GM20431 (cell line): ENCODE data around the gene TBX19.

ENCODE experiments used
- in situ Hi-C: fragments of 300-500 bp; cut with MseI, MboI; formaldehyde crosslinking; loops from one replicate; pipeline ENCODE4 v1.15.0; 2020; ENCODE audit warnings: low sequenced_read_pairs; ENCODE audit not compliant: unreplicated experiment

TBX19 gene

DNA sequence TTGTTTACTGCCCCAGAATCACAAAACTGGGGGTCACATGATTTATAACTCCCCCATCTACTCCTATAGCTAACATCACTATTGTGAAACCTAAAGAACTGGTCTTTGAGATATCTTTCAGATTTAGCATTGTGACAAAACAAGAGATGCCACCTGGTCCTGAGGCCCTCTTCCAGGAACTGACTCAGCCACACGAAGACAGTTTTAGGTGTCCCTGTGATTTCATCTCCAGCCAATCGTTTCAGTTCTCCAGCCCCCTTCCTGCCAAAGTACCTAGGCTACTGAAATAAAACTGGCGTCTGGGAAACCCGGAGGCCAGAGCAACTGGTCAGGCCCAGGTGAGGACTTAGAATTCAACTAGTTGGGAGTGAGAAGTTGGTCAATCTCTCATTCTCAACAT is 36.6 kb downstream of the TBX19 start:
- in situ Hi-C loops: no loop called here

- in situ Hi-C loops: no loop called here
Observed at GRCh38 chr1:168319691-168320090, 39.0 kb downstream of the TBX19 start.

- in situ Hi-C loops: no loop called here
Observed at GRCh38 chr1:168320149-168320548, 39.5 kb downstream of the TBX19 start.

GRCh38 chr1:168320800-168321450 is 40.2 kb downstream of the TBX19 start:
- in situ Hi-C loops: no loop called here

- in situ Hi-C loops: no loop called here
Observed at GRCh38 chr1:168321945-168322344, 41.3 kb downstream of the TBX19 start.

DNA sequence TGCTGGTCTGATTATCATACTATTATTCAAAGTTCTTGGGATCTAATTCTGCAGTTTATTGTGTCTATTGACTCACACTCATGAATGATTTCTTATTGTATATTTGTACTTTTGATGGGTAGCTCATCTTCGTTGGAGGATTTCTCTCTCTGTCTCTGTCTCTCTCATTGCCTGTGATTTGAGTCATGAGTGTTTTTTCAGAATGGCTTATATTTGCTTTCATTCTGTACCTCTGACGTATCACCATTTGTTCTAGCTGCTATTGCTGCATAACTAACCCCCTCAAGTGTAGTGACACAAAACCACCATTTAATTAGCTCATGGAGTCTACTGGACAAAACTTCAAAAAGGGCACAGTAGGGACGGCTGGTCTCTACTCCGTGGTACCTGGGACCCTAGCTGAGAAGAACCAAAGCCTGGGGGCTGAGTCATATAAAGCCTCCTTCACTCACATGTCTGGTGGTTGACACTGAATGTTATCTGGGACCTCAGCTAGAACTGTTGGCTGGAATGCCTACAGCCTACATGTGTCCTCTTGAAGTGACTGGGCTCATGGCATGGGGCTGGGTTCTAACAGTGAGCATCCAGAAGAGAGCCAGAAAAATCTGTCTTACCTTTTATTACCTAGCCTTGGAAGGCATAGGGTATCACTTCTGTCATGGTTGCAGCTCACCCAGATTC is 44.2 kb downstream of the TBX19 start:
- in situ Hi-C loops: loop anchor here (25.0 kb wide), 1 partner anchor 262 kb away; the partner anchor contains the start of gene XCL1

- in situ Hi-C loops: loop anchor here (25.0 kb wide), 1 partner anchor 258 kb away; the partner anchor contains the start of gene XCL1
Observed at GRCh38 chr1:168328731-168329364, 48.2 kb downstream of the TBX19 start.

DNA sequence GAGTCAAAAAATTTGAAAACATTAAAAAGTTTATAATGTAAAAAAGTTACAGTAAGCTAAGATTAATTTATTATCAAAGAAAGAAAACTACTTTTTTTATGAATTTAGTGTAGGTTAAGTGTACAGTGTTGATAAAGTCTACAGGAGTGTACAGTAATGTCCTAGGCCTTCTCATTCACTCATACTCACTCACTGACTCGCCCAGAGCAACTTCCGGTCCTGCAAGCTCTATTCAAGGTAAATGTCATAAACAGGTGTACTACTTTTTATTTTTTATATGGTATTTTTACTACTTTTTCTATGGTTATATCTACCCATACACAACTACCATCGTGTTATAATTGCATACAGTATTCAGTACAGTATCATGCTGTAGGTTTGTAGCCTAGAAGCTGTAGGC is 49.6 kb downstream of the TBX19 start:
- in situ Hi-C loops: loop anchor here (25.0 kb wide), 1 partner anchor 257 kb away; the partner anchor contains the start of gene XCL1

DNA sequence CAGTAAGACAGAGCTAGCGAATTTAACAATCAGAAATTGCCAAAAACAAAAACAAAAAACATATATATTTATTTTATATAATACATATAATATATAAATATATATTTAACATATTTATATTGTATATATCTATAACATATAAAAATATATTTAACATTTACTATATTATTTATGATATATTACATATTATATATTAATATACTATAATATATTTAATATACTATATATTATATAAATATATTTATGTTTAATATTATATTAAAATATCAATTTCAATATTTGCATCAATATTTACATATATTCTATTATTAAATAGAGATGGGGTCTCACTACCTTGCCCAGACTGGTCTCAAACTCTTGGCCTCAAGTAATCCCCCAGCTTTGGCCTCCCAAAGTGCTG is 50.9 kb downstream of the TBX19 start:
- in situ Hi-C loops: loop anchor here (25.0 kb wide), 1 partner anchor 256 kb away; the partner anchor contains the start of gene XCL1

DNA sequence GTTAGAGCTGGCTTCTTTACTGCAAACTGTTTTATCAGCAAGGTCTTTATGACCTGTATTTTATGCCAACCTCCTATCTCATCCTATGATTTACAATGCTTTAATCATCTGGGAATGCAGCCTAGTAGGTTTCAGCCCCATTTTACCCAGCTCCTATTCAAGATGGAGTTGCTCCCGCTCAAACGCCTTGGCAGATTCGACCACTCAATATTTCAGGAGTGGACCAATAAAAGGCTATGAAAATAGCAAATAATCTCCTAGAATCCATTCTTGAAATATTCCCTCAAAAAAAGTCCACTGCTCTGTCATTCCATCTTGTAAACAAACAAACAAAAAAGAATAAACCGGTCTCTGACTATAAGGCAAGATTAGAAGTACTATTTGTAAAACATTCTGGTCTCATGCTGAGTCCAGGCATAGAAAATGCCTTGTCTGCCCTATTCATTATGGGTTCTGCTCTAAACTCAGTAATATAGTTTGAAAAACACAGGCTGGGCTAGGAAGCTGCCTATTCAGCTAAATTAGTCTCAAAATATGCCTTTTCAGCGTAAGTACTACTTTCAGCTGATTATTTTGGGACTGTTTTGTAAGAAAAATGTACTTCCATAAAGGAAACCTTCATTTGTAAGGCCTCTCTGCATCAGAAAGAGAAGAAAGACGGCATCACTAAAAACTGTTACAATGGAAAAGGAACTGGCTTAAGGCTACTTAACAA is 53.0 kb downstream of the TBX19 start:
- in situ Hi-C loops: loop anchor here (25.0 kb wide), 1 partner anchor 254 kb away; the partner anchor contains the start of gene XCL1

DNA sequence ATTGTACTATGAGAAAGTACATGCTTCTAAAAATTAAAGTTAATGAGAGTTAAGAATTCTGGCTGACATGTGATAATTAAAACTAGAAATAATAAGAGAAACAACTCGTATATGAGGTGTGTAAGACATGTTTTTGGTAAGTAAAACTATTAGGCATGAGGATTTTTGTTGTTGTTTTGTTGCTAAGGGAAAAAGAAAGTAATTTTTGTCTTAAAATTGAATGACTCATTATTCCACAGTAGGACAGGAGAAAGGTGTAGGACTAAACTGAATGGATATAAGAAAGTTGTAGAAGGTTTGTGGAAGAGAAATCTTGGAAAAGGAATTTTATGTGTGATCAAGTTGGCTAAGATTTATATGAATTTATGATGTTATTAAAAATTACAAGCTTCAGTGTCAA is 54.8 kb downstream of the TBX19 start:
- in situ Hi-C loops: loop anchor here (25.0 kb wide), 1 partner anchor 252 kb away; the partner anchor contains the start of gene XCL1

GRCh38 chr1:168338589-168339503 is 58.2 kb downstream of the TBX19 start:
- in situ Hi-C loops: loop anchor here (25.0 kb wide), 1 partner anchor 248 kb away; the partner anchor contains the start of gene XCL1

- in situ Hi-C loops: loop anchor here (25.0 kb wide), 1 partner anchor 246 kb away; the partner anchor contains the start of gene XCL1
Observed at GRCh38 chr1:168340781-168341482, 60.3 kb downstream of the TBX19 start.

DNA sequence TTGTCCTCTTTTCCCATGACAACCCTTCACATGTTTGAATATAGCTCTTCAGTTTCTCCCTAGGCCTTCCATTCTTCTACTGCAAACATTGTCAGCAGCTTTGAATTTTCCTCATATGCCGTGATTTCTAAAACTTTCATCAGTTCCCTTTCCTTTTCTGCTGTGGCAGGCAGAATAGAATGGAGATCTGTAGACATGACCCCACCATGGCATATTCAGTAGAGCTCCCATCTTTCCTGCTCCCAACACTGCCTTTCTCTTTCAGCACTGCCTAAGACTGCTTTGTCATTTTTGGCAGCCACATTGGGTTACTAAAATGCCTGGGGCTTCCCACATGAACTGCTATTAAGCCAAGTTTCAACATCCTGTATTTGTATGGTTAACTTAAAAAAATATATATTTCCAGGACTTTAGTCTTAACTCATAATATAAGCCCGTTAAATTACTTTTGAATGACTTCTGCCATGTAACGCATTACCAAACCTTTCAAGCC is 60.9 kb downstream of the TBX19 start:
- in situ Hi-C loops: loop anchor here (25.0 kb wide), 1 partner anchor 246 kb away; the partner anchor contains the start of gene XCL1

DNA sequence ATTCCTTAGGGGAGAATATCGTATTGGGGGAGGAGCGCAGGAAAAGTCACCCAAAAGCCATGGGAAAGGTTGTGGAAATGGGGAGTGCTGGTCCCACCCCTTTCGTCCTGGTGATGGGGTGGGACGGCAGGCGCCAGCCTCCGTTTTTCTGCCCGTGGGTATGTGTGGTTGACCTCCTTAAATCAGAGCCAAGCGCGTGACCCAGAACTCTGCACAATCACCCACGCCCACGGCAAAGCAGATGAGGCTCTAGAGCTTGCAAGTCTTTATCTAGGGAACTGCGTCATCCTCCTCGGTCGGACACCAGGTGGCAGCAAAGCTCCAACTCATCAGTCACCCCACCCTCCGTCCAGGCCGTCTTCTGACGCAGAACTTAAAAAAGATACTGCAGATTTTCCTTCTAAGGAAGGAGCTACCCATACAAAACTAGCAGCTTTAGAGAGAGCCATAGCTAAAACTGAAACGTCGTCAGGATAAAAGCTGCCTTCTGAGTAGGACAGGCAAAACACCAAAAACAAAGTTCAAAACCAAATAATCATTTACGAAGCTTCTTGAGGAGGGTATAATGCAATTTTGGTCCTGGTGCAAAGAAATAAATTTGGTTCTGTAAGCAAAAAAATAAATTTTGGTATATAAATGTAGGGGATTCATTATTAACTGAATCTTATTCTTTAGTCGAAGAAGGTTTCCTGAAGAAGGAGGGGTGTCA is 62.0 kb downstream of the TBX19 start:
- in situ Hi-C loops: loop anchor here (25.0 kb wide), 1 partner anchor 245 kb away; the partner anchor contains the start of gene XCL1

DNA sequence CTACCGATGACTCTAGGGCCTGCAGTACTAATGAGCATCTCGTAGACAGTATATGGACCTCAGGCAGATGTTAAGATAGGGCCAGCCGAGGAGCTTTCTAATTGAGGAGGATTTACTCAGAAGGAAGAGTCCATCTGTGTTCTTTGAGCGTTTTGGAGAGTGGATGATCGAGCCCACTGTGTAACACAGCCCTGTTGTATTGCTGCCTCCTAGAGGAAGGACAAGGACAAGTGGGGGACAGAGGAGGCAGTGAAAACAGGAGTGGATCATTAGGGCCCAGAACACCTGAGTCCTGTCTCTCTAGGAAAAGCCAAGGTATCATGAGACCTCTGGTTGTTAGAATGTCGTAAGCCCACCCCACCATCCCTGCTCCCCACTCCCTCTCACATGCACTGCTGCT is 62.9 kb downstream of the TBX19 start:
- in situ Hi-C loops: loop anchor here (25.0 kb wide), 1 partner anchor 244 kb away; the partner anchor contains the start of gene XCL1

DNA sequence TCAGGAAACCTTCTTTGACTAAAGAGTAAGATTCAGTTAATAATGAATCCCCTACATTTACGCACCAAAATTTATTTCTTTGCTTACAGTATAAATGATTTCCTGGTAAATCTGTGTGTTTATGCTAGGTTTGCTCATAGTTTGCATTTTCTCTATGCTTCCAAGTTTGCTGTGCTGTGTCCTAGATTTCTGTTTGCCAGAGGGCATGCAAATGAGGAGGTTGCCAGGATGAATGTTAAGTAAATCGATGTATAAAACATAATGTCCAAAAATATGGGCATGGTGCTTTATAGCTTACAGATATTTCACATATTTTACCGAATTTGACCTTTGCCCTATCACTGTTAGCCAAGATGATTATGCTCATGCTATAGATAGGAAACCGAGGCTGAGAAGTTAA is 63.8 kb downstream of the TBX19 start:
- in situ Hi-C loops: loop anchor here (25.0 kb wide), 1 partner anchor 243 kb away; the partner anchor contains the start of gene XCL1
